ENCODE measurements around the gene CEP192. TPM values are rescaled to one million over a fixed set of nuclear protein-coding genes. Genes with fewer than 3 reads are reported as not detected.

CEP192 gene
- total RNA-seq, 1 experiment from 2014 or later, result 24.3 TPM

DNA sequence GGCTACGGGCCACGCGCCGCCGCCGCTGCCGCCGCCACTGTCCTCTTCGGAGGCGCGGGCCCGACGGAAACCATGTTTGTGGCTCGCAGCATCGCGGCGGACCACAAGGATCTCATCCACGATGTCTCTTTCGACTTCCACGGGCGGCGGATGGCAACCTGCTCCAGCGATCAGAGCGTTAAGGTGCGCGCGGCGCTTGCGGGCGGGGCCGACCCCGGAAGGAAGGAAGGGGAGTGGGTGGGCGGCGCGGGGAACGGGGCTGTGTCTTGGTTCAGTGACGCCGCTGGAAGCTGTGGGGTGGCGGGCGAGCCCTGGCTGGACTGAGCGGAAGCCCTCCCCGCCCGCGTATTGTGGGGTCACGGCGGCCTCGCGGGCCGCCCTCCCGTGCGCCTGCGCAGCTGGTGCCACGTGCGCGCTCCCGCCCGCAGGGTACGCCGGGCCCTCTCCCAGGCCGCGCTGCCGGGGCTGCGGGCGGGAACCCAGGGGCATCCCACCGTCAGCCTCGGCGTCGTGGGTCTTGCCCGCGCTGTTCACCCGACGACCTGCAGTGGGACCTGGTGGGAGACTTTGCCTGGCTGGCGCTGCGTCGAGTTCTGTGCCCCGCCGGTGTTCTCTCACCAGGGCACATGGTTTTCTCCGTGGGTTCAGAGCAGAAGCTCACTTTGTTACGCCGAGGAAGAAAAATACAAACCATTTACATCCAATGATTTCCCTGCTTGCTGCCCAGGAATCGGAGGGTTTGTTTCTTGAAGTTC is 42.9 kb upstream of the CEP192 start (continued):
- TF ChIP-seq YY1 (IDR thresholded peaks at IDR 0.05; ENCODE audit: extremely low read depth, insufficient replicate concordance, low read depth, low read length) (no peak), SP1 (IDR thresholded peaks at IDR 0.05; ENCODE audit: low read depth) (peak; percentile 61; the same call in 1 of the 2 replicates), SIN3A (IDR thresholded peaks at IDR 0.05; ENCODE audit: low read depth) (peak; percentile 33), RAD21 (IDR thresholded peaks at IDR 0.05; ENCODE audit: low read depth) (no peak)

DNA sequence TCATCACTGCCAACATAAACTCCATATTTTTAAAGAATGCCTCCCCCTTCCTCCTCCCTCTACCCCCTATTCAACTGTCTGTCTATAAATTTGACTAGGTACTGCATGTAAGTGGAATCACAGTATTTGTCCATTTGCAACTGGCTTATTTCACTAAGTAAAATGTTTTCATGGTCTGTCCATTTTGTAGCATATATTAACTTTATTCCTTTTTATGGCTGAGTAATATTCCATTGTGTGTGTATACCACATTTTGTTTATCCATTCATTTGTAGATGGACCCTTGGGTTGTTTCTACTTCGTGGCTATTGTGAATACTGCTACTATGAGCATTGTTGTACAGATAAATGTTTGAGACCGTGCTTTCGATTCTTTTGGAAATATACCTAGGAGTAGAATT is 32.7 kb upstream of the CEP192 start:
- no peak overlapping the region for H3K4me3 ChIP-seq (replicated peaks in 1 of 2; ENCODE audit: low read depth in 1 of 2, low read length in 2 of 2)
- H3K36me3 ChIP-seq (ENCODE audit: control insufficient read depth in 1 of 2, insufficient read depth in 2 of 2, low read length in 2 of 2), result peaks cover 15 to 36% of the 10 kb centered on the region in 2 experiments
- H3K79me2 ChIP-seq (ENCODE audit: insufficient read depth, low read length), result peaks cover 80% of the 10 kb centered on the region
- no TSS peak for BruUV-seq (replicated peaks)
- ATAC-seq (no peak), DNase-seq (ENCODE audit: low read depth, low spot score) (no peak)
- H4K20me1 ChIP-seq (ENCODE audit: insufficient read depth), result 0 out of 2 replicates have a peak, but pooled peaks cover 7% of the 10 kb centered on the region
- H3K27ac ChIP-seq (ENCODE audit: low read depth, low read length), result no peak overlapping the region
- no peak overlapping the region for H2AFZ ChIP-seq (ENCODE audit: low read depth, low read length, poor library complexity, severe bottlenecking)
- H3K4me2 ChIP-seq (ENCODE audit: low read length), result no peak overlapping the region
- ChIA-PET CTCF (interaction anchor here (0.6 kb wide), 1 partner anchor 232 kb away, joined by 3 read pairs; no protein-coding TSS in a partner anchor), RAD21 (ENCODE audit: low non-redundant PET in 1 of 2, low total read pairs in 2 of 2, uncharacterized antibody in 2 of 2, unreplicated experiment in 2 of 2) (no interaction called here), POLR2A (no interaction called here)
- H3K9ac ChIP-seq (ENCODE audit: low read length), result no peak overlapping the region
- no peaks in the 10 kb centered on the region for H3K9me3 ChIP-seq (ENCODE audit: control insufficient read depth in 1 of 2, insufficient read depth in 1 of 2, low read depth in 1 of 2, low read length in 2 of 2)
- H3K4me1 ChIP-seq (ENCODE audit: control insufficient read depth in 1 of 2, insufficient read depth in 2 of 2, low read length in 2 of 2), result no peaks in the 10 kb centered on the region
- no peaks in the 10 kb centered on the region for H3K9me2 ChIP-seq (ENCODE audit: insufficient read depth)
- no peaks in the 10 kb centered on the region for H3K27me3 ChIP-seq (ENCODE audit: insufficient read depth, low read length)
- intact Hi-C loops (cut with micrococcal nuclease), result loop anchor here (10.0 kb wide), 1 partner anchor 56 kb away; no protein-coding TSS in a partner anchor
- TF ChIP-seq TCF7L2 (IDR thresholded peaks at IDR 0.05; ENCODE audit: borderline replicate concordance, extremely low read depth, insufficient read depth, insufficient read length) (no peak), SRF (IDR thresholded peaks at IDR 0.05; ENCODE audit: low read depth) (no peak), CEBPB (IDR thresholded peaks at IDR 0.05; ENCODE audit: low read depth) (no peak), EZH2 (IDR thresholded peaks at IDR 0.05) (no peak), SP1 (IDR thresholded peaks at IDR 0.05; ENCODE audit: low read depth) (no peak), JUND (IDR thresholded peaks at IDR 0.05) (no peak), CTCF (IDR thresholded peaks at IDR 0.05 in 2 of 3, conservative IDR thresholded peaks at IDR 0.05 in 1 of 3; ENCODE audit: borderline replicate concordance in 1 of 3, insufficient read depth in 1 of 3, low read depth in 2 of 3, low read length in 2 of 3) (no peak), RAD21 (IDR thresholded peaks at IDR 0.05; ENCODE audit: low read depth) (no peak), YY1 (IDR thresholded peaks at IDR 0.05; ENCODE audit: extremely low read depth, insufficient replicate concordance, low read depth, low read length) (no peak), EZH2phosphoT487 (IDR thresholded peaks at IDR 0.05; ENCODE audit: borderline replicate concordance) (no peak), FOSL1 (IDR thresholded peaks at IDR 0.05; ENCODE audit: low read depth) (no peak), ELF1 (IDR thresholded peaks at IDR 0.05; ENCODE audit: borderline replicate concordance, low read depth) (no peak), POLR2A (IDR thresholded peaks at IDR 0.05; ENCODE audit: borderline replicate concordance, extremely low read depth, insufficient read depth, insufficient read length) (no peak), SIN3A (IDR thresholded peaks at IDR 0.05; ENCODE audit: low read depth) (no peak)
- TF ChIP-seq, protein P1, sequence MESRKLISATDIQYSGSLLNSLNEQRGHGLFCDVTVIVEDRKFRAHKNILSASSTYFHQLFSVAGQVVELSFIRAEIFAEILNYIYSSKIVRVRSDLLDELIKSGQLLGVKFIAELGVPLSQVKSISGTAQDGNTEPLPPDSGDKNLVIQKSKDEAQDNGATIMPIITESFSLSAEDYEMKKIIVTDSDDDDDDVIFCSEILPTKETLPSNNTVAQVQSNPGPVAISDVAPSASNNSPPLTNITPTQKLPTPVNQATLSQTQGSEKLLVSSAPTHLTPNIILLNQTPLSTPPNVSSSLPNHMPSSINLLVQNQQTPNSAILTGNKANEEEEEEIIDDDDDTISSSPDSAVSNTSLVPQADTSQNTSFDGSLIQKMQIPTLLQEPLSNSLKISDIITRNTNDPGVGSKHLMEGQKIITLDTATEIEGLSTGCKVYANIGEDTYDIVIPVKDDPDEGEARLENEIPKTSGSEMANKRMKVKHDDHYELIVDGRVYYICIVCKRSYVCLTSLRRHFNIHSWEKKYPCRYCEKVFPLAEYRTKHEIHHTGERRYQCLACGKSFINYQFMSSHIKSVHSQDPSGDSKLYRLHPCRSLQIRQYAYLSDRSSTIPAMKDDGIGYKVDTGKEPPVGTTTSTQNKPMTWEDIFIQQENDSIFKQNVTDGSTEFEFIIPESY (IDR thresholded peaks at IDR 0.05; ENCODE audit: extremely low read depth, insufficient replicate concordance, low read length), result no peak
- TF ChIP-seq, protein P2, sequence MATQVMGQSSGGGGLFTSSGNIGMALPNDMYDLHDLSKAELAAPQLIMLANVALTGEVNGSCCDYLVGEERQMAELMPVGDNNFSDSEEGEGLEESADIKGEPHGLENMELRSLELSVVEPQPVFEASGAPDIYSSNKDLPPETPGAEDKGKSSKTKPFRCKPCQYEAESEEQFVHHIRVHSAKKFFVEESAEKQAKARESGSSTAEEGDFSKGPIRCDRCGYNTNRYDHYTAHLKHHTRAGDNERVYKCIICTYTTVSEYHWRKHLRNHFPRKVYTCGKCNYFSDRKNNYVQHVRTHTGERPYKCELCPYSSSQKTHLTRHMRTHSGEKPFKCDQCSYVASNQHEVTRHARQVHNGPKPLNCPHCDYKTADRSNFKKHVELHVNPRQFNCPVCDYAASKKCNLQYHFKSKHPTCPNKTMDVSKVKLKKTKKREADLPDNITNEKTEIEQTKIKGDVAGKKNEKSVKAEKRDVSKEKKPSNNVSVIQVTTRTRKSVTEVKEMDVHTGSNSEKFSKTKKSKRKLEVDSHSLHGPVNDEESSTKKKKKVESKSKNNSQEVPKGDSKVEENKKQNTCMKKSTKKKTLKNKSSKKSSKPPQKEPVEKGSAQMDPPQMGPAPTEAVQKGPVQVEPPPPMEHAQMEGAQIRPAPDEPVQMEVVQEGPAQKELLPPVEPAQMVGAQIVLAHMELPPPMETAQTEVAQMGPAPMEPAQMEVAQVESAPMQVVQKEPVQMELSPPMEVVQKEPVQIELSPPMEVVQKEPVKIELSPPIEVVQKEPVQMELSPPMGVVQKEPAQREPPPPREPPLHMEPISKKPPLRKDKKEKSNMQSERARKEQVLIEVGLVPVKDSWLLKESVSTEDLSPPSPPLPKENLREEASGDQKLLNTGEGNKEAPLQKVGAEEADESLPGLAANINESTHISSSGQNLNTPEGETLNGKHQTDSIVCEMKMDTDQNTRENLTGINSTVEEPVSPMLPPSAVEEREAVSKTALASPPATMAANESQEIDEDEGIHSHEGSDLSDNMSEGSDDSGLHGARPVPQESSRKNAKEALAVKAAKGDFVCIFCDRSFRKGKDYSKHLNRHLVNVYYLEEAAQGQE (IDR thresholded peaks at IDR 0.05; ENCODE audit: low read depth), result no peak
